Activated T-cell treated with anti-CD3 and anti-CD28 coated beads, Interleukin-2, amount 50 U/mL, for 72 hours (primary cell): ENCODE results near the gene UHRF1. TPM values are rescaled to one million over a fixed set of nuclear protein-coding genes. Genes with fewer than 3 reads are reported as not detected.

Source experiments
- ATAC-seq, 2 donors: fragments of 150-1000 bp; cut with Tn5 transposase; replicated peaks in 1 of 2; 2 replicates each; pipeline ENCODE4 v1.10.0; 2021; ENCODE audit warnings: moderate library complexity in 2 of 2, mild to moderate bottlenecking in 1 of 2
- DNase-seq, 2 donors: peaks; one replicate each; pipeline ENCODE4 v3.0.0; 2021 to 2022; ENCODE audit warnings: mixed read lengths in 1 of 2
- H3K27ac Mint-ChIP-seq: one replicate; pipeline ENCODE4 v1.8.0; 2022; ENCODE audit warnings: mild to moderate bottlenecking, moderate library complexity, mixed read lengths
- H3K27me3 Mint-ChIP-seq: one replicate; pipeline ENCODE4 v1.8.0; 2022; ENCODE audit warnings: low read depth, mixed read lengths
- H3K36me3 Mint-ChIP-seq, 2 donors: one replicate each; pipeline ENCODE4 v1.8.0; 2022; ENCODE audit warnings: mixed read lengths in 2 of 2, mild to moderate bottlenecking in 1 of 2; ENCODE audit not compliant: insufficient read depth in 2 of 2
- H3K4me1 Mint-ChIP-seq: one replicate; pipeline ENCODE4 v1.8.0; 2022; ENCODE audit warnings: low read depth, mixed read lengths
- H3K4me3 Mint-ChIP-seq, 2 donors: one replicate each; pipeline ENCODE4 v1.8.0; 2022; ENCODE audit warnings: mild to moderate bottlenecking in 2 of 2, mixed read lengths in 2 of 2, moderate library complexity in 2 of 2
- H3K9me3 Mint-ChIP-seq, 2 donors: one replicate each; pipeline ENCODE4 v1.8.0; 2022; ENCODE audit warnings: mixed read lengths in 2 of 2
- total RNA-seq, 2 donors: library from RNA; stranded (reverse); gene quantifications; one replicate each; pipeline ENCODE4 v1.2.3, GENCODE V29; 2022

UHRF1 gene
- total RNA-seq = 100 to 1,000 TPM in 1 of 2 donors, 10 to 100 TPM in 1; 76.4 to 110 TPM

DNA sequence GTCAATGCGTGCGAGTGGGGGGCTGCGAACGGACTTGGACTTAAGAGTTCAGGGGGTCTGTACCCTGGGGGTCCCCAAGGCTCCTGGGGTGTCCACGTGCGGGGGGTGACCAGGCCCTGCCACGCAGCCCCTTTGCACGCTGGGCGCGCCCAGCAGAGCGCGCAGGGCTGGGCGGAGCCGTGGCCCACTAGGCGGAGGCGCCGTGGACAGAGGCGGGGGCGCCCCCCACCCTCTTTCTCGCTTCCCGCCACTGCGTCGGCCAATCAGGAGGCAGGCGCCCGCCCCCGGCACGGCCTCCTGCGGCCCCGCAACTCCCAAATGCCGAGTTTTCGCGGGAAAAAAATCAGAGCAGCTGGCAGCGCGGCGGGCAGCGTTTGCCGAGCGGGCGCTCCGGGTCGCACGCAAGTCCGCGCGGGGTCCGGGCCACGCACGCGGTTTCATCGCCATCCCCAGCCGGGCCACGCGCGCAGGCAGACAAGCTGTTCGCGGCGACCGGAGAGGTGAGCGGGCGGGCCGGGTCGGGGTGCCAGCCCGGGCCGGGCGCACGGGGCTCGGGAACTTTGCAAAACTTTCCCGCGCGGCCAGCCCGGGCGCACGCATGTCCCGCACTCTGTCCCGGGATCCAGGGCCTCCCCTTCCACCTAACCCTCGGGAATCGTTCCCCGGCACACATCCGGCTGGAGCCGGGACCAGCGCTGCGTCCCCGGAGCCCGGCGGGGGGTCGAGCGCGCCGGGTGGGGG is at the start of gene UHRF1:
TSS of gene UHRF1 (plus strand) at position 346 of the 741 bp plus-strand sequence. CDS start 1,385 bp downstream, outside the sequence.
- Mint-ChIP-seq H3K27me3 (no peaks in the 10 kb centered on the region), H3K9me3 (no peaks in the 10 kb centered on the region)

DNA sequence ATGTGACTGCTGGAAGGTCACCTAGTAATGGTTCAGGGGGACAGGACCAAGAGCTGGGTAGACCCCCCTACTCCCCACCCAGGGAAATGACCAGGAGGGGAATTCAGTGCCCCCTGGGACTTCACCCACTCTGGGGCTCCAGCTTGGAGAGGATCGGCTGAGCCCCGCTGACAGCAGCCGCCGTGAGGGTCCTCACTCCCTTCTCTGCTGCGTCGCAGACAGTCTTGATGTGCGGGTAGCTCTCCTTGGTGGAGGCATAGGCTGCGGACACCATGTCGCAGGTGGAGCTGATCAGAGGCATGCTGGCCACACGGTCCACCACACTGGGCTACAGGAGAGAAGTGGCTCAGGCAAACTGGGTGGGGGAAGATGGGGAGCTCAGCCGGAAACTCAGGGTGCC is 49.6 kb upstream of the UHRF1 start:
- ATAC-seq (no peak), DNase-seq (no peak)
- Mint-ChIP-seq H3K27ac (no peak overlapping the region), H3K27me3 (no peaks in the 10 kb centered on the region), H3K9me3 (no peaks in the 10 kb centered on the region), H3K4me3 (no peak overlapping the region), H3K4me1 (no peaks in the 10 kb centered on the region), H3K36me3 (no peaks in the 10 kb centered on the region)

More for the DNA sequence above, at the start of gene UHRF1:
- peaks cover 50% of the 10 kb centered on the region for H3K4me1 Mint-ChIP-seq
- H3K4me3 Mint-ChIP-seq = peak within 1 kb of the TSS; percentile 82 to 90
- H3K27ac Mint-ChIP-seq = no peak within 1 kb of the TSS
- ATAC-seq (peak; percentile 60 to 61), DNase-seq (peak; percentile 77 to 79)
- peaks cover 2 to 18% of the 10 kb centered on the region in 2 donors for H3K36me3 Mint-ChIP-seq

DNA sequence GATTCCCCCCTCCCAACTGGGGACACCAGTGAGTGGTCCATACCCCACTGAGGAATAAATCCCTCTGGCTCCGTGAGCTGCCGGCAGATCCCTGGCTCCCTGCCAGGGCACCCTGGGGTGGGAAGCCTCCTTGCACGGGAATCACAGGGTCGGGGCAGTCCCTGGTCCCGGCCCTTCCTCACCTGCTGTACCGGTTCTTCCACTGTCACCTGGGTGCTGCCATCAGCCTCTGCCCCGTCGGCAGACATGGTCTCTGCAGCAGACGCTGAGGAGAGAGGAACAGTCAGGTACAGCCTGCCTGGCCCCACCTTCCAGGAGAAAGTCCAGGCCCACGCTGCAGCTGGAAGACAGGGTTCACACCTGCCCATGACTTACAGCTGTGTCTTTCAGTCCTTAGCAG is 48.2 kb upstream of the UHRF1 start:
- H3K36me3 Mint-ChIP-seq = no peaks in the 10 kb centered on the region
- DNase-seq (no peak), ATAC-seq (no peak)
- H3K9me3 Mint-ChIP-seq = no peaks in the 10 kb centered on the region
- H3K27ac Mint-ChIP-seq = no peak overlapping the region
- peaks cover under 1% of the 10 kb centered on the region for H3K4me1 Mint-ChIP-seq
- no peak overlapping the region for H3K4me3 Mint-ChIP-seq
- H3K27me3 Mint-ChIP-seq = no peaks in the 10 kb centered on the region

DNA sequence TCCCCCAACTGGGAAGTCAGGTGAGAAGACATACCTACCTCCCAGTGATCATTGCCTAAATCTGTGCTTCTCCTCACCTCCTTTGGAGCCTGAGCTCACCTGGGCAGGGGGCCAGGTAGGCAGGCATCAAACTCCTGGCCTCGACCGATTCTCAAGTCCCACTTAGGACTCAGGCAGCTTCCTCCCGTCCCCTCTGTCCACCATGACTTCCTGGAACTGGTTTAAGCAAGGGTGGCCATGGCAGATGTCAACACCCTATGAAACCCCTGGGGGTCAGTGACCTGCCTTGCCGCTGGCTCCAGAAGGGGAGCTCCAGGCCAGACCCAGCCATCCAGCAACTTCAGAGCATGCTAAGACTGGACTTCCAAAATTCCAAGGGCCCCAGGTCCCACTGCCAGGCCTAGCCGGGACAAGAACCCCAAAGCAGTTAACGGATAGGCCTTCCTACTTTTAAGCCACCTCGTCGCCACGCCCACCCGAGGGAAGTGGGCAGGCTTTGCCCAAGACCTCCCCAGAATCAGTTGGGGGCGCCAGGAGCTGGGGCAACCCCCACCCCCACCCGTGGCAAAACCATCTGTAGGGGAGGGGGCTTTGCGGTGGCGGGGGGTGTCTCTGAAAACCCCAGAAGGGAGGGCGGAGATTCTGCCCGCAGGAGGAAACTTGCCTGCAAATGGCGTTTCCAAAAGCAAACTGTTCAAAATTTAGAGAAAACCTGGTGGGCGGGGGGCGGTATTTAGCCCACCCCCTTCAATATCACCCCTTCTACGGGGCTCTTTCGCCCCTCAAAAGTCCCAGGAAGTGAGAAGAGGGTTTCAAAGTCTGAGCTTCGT is 42.5 kb upstream of the UHRF1 start:
- DNase-seq = peak; percentile 54 to 58
- ATAC-seq = no peak
- H3K36me3 Mint-ChIP-seq = no peaks in the 10 kb centered on the region
- H3K4me3 Mint-ChIP-seq = peak overlapping the region; percentile 83 to 90
- H3K4me1 Mint-ChIP-seq = peaks cover 23% of the 10 kb centered on the region
- peaks cover 4% of the 10 kb centered on the region for H3K27me3 Mint-ChIP-seq
- H3K27ac Mint-ChIP-seq = no peak overlapping the region
- no peaks in the 10 kb centered on the region for H3K9me3 Mint-ChIP-seq

DNA sequence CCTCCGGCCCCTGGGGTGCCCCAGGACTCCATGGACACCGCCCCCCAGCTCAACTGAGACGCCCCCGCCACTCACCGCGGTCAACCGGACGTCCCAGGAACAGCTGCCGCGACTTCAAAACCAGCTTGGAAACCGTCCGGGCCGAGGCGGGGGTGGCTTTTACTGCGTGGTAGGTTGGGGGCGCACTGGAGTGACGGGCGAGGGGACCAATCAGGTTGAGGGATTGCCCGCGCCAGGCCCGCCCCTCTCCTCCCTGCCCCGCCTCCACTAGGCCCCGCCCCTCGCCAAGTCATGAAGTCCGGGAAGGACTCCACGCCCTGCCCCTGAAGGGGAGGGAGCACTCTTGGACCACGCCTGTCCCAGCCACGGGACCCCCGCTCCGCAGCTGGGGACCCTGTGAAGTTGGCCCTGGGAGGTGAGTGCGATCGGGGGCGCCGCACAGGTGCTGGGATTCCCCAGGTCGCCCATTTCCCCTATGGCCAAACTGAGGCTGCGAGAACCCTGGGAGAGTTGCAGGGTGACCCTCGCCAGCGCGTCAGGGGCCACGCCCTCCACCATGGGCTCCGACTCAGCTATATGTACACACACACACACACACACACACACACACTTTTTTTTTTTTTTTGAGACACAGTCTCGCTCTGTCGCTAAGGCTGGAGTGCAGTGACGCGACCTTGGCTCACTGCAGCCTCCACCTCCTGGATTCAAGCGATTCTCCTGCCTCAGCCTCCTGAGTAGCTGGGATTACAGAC is 41.6 kb upstream of the UHRF1 start, which contains the start of gene PLIN3:
TSS of gene PLIN3 (minus strand) at position 134 of the 752 bp plus-strand sequence. CDS start 6,273 bp downstream, outside the sequence.
- DNase-seq = peak; percentile 94 to 97
- peak; percentile 94 for ATAC-seq

DNA sequence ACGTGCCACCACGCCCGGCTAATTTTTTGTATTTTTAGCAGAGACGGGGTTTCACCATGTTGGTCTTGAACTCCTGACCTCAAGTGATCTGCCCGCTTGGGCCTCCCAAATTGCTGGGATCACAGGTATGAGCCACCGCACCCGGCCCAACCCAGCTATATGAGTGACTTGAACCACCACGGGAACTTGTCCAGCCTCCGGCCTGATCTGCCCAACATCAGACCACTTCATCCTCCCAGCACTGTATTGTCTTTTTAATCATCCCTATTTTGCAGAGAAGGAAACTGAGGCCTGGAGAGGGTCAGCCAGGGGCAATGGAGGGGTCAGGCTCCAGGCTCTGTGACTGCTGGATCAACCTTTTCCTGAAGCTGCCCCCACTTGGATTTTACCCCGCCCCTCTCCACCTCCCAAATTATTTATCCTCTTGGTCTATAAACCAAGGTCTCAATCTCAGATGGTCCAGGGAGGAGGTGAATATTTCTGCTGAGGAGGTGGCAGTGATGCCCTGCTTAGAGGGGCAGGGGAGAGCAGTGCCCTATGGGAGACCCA is 40.9 kb upstream of the UHRF1 start:
- Mint-ChIP-seq H3K4me1 (peaks cover 31% of the 10 kb centered on the region), H3K9me3 (no peaks in the 10 kb centered on the region), H3K36me3 (no peaks in the 10 kb centered on the region), H3K27ac (peak overlapping the region; percentile 23), H3K4me3 (peak overlapping the region; percentile 83 to 90), H3K27me3 (peaks cover 8% of the 10 kb centered on the region)
- no peak for DNase-seq
- no peak for ATAC-seq

More for the DNA sequence above, 41.6 kb upstream of the UHRF1 start, which contains the start of gene PLIN3:
- Mint-ChIP-seq H3K4me3 (peak within 1 kb of the TSS; percentile 83 to 90), H3K4me1 (peaks cover 28% of the 10 kb centered on the region), H3K9me3 (no peaks in the 10 kb centered on the region), H3K27me3 (peaks cover 8% of the 10 kb centered on the region), H3K27ac (peak within 1 kb of the TSS; percentile 23), H3K36me3 (no peaks in the 10 kb centered on the region)

DNA sequence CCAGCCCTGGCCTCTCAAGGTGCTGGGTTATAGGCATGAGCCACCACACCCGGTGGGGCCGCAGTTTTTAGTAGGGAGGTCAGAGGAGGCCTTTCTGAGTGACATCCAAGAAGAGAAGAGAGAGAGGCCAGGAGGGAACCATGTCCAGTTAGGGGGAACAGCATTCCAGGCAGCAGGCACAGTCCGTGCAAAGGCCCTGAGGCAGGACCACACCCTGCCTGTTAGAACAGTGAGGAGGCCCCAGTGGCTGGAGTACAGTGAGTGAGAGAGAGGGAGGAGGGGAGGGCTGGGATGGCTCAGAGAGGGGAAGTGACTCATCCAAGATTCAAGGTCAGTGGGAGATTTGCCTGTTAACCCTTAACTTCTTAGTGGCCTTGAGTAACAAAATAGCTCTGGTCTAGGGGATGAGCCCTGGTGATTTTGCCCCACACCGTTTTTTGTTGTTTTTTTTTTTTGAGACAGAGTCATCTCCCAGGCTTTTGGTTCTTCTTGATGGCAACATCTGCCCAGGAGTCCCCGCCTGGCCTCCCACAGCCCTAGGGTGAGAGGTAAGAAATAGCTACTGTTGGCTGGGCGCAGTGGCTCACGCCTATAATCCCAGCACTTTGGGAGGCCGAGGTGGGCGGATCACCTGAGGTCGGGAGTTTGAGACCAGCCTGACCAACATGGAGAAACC is 39.1 kb upstream of the UHRF1 start:
- Mint-ChIP-seq H3K9me3 (no peaks in the 10 kb centered on the region), H3K4me3 (no peak overlapping the region), H3K27me3 (peaks cover 8% of the 10 kb centered on the region), H3K4me1 (peaks cover 31% of the 10 kb centered on the region), H3K27ac (no peak overlapping the region), H3K36me3 (no peaks in the 10 kb centered on the region)
- peak; percentile 48 to 53 for DNase-seq
- peak; percentile 38 to 41 for ATAC-seq

DNA sequence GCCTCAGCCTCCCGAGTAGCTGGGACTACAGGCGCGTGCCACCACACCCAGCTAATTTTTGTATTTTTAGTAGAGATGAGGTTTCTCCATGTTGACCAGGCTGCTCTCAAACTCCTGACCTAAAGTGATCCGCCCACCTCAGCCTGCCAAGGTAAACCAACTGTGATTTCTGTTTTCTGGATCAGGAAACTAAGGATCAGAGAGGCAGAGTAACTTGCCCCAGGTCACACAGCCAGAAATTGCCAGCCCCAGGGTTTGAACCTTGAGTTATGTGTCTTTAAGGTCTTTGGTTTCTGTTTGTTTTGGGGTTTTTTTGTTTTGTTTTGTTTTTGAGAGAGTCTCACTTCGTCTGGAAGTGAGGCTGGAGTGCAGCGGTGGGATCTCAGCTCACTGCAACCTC is 37.6 kb upstream of the UHRF1 start:
- H3K9me3 Mint-ChIP-seq = no peaks in the 10 kb centered on the region
- no peaks in the 10 kb centered on the region for H3K36me3 Mint-ChIP-seq
- ATAC-seq (no peak), DNase-seq (no peak)
- H3K4me3 Mint-ChIP-seq = no peak overlapping the region
- peaks cover 24% of the 10 kb centered on the region for H3K4me1 Mint-ChIP-seq
- no peak overlapping the region for H3K27ac Mint-ChIP-seq
- peaks cover 8% of the 10 kb centered on the region for H3K27me3 Mint-ChIP-seq

DNA sequence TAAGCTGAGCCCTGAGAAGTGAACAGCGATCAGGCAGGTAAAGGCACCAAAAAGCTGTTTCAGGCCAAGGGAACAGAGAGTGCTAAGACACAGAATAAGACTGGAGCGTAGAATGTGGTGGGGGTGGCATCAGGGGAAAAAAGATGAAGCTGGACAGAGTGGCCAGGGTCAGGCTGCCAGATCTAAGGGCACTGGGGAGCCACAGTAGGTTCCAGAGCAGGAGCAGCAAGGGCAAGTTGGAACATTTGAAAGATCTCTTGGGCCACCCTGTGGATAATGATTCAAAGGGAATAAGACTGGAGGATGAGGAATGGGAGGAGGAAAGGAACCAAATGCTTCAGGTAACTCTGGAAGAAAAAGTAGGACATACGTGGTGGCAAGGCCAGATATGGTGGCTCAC is 35.4 kb upstream of the UHRF1 start:
- Mint-ChIP-seq H3K4me3 (no peak overlapping the region), H3K27me3 (peaks cover 8% of the 10 kb centered on the region)
- DNase-seq = no peak

DNA sequence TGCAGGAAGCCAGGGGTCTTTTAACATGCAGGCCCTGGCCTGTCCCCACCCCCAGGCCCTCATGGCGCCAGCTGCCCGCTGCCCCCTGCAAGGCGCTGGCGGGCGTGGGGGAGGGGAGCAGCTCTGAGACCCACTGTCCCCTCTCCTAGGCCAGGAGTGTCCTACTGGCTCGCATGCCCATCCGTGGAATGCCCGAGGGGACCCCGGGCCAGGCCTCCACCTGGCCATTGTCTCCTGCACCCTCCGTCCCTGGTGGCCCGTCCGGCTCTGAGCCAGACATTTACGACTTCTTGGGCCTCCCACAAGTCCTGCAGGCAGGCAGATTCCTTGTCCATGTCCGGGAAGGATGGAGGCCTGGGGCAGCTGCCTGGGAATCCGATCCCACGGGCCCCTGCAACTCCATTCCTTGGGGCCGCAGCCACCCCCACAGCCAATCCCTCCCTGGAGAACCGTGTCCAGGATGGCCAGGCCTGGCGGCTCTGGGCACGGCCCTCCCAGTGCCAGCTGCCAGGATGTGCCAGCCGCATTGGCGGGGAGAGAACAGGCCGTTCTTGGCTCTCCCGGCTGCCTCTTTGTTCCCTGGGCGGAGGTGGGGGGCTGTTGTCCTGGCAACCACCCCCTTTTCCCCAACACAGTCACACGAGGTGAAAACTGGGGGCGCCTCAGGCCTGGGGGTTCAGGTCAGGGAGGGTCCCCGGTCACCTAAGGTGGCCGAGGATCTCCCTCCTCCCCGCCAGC is 31.4 kb upstream of the UHRF1 start:
- Mint-ChIP-seq H3K27me3 (no peaks in the 10 kb centered on the region), H3K4me1 (peaks cover 9% of the 10 kb centered on the region), H3K9me3 (no peaks in the 10 kb centered on the region), H3K4me3 (peak overlapping the region in 1 of 2 donors; percentile 20), H3K36me3 (no peaks in the 10 kb centered on the region), H3K27ac (no peak overlapping the region)
- DNase-seq = no peak
- ATAC-seq = no peak

More for the DNA sequence above, 35.4 kb upstream of the UHRF1 start:
- H3K27ac Mint-ChIP-seq = no peak overlapping the region
- H3K36me3 Mint-ChIP-seq = no peaks in the 10 kb centered on the region
- peaks cover 29% of the 10 kb centered on the region for H3K4me1 Mint-ChIP-seq
- ATAC-seq = no peak
- H3K9me3 Mint-ChIP-seq = no peaks in the 10 kb centered on the region

DNA sequence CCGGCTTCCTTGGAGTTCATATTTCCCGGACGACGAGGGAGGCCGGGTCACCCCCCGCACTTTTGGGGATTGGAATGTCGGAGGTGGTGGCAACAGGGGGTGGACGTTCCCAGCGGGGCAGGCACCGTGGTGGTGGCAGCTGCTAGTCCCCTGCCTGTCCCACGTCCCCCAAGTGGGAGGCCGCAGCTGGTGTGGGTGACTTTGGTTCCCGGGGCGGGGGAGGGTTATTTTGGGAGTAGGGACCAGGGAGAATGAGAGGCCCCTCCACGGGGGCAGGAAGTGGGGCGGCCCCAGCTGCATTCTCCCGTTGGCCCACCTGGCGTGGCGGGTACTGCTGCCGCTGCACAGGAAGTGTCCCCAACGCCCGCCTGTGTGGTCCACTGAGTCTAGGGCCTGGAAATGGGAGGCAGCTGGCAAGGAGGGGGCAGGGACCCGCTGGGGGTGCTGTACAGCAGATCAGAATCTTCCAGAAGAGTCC is 30.8 kb upstream of the UHRF1 start:
- H3K4me1 Mint-ChIP-seq = peaks cover 9% of the 10 kb centered on the region
- H3K27me3 Mint-ChIP-seq = no peaks in the 10 kb centered on the region
- peak overlapping the region in 1 of 2 donors; percentile 20 for H3K4me3 Mint-ChIP-seq

More for the DNA sequence above, 30.8 kb upstream of the UHRF1 start:
- peak in 1 of 2 donors; percentile 49 for ATAC-seq
- Mint-ChIP-seq H3K36me3 (no peaks in the 10 kb centered on the region), H3K9me3 (no peaks in the 10 kb centered on the region), H3K27ac (no peak overlapping the region)
- peak; percentile 16 to 24 for DNase-seq
